ENCODE results near the gene CEP128.
"Not testable (repeated sequence)": the region's sequence is repeated elsewhere in the genome, so short reads cannot be mapped to it uniquely, and the experiment has no call there.

The CEP128 gene

GRCh38 chr14:80953211-80953610 is 11.7 kb upstream of the CEP128 start:
- DNase-seq (ENCODE audit: low spot score): not testable (repeated sequence)

- no peak for DNase-seq (ENCODE audit: low spot score)
These were observed 10.0 kb upstream of the CEP128 start for GRCh38 chr14:80951491-80951890.

DNA sequence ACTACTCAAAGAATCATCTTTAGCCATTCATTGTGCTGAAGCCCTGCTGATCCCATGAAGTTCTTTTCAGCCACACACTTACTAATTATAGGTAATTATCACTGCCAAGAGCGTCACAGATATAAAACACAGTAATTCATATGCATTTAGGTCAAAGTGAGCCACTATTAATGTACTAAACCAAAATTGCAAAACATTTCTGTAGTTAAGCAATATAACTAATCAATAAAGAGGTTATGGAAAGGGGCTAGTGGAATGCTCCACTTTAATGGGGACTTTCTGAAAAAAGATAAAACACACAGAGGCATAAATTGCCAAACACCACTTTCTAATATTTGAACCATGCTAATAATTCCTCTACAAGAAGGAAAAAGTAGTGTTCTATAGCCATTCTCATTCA is 6.8 kb upstream of the CEP128 start:
- DNase-seq (ENCODE audit: low spot score): no peak

DNA sequence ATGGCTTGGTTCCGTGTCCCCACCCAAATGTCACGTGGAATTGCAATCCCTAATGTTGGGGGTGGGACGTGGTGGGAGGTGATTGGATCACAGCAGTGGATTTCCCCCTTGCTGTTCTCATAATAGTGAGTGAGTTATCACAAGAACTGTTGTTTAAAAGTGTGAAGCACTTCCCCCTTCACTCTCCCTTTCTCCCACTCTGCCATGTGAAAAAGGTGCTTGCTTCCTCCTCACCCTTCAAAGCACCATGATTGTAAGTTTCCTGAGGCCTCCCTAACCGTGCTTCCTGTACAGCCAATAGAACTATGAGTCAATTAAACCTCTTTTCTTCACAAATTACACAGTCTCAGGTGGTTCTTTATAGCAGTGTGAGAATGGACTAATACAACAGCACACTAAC is 5.3 kb upstream of the CEP128 start:
- DNase-seq (ENCODE audit: low spot score): no peak

DNA sequence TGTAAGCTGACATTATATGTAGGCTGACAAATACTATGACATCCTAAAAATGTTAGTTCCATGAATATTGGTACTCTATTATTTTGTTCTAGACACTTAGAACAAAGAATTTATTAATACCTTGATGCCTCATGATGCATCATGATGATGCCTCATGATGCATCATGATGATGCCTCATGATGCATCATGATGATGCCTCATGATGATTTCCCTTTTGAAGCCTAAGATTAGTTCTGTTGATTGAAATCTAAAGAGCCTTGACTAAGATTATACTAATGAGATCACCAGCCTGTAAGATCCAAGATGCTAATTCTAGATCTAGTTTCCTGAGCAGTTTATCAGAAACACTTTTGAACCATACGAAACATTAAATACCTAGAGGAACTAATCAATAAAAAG is 4.6 kb upstream of the CEP128 start:
- no peak for DNase-seq (ENCODE audit: low spot score)

GRCh38 chr14:80944861-80945617 is 3.5 kb upstream of the CEP128 start:
- no peak for DNase-seq (ENCODE audit: low spot score)

GRCh38 chr14:80942191-80942600 is 658 bp upstream of the CEP128 start:
- no peak for DNase-seq (ENCODE audit: low spot score)

DNA sequence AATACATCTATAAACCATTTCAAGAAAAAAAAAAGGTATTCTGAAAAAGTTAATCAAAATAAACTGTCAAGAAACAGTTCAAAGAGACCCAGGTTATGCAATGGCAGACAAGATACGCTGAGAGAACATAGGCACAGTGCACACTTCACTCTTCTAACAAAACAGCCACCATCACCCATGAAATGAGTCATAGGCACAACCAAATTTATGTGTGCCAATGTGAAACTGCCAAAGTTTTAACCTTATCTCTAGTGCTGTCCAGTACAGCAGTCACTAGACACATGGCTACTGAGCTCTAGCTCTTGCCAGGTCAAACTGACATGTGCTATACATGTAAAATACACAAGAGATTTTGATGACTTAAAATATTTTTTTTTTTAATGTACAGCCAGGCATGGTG is 1.4 kb downstream of the CEP128 start:
- no peak for DNase-seq (ENCODE audit: low spot score)

DNA sequence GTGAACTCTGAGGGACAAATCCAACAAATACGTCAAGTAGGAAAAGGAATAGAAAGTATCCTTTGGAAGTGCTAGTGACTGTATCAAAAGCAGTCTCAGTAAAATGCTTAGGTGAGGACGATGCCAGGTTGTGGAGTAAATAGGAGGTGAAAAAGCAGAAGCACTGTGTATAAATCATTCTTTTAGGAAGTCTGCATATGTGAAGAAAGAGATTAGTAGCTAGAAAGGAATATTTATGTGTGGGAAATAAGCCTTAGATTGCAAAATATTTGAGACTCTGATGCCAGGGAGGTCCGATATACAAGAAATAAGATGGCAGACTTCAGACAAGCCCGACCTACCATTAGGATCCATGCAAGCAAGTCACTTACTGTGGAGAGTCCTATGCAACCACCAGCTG is 7.9 kb downstream of the CEP128 start:
- no peak for DNase-seq (ENCODE audit: low spot score)

DNA sequence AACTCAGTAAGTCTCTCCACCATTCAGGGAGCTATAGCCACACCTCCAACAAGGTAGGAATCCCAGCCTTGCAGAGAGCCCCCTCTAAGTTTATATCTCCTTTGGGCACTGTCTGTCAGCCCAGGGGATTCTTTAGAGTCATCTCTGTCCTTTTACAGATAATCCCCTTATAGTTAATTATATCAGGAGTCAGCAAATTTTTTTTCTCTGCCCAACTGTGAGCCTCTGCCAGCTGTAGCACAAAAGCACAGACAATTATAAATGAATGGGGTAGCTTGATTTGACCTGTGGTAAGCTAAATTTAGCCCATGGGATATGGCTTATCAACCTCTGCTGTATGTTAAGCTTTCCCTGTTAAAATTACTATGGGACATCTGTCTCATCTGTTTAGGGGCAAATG is 8.3 kb downstream of the CEP128 start:
- DNase-seq (ENCODE audit: low spot score): no peak

DNA sequence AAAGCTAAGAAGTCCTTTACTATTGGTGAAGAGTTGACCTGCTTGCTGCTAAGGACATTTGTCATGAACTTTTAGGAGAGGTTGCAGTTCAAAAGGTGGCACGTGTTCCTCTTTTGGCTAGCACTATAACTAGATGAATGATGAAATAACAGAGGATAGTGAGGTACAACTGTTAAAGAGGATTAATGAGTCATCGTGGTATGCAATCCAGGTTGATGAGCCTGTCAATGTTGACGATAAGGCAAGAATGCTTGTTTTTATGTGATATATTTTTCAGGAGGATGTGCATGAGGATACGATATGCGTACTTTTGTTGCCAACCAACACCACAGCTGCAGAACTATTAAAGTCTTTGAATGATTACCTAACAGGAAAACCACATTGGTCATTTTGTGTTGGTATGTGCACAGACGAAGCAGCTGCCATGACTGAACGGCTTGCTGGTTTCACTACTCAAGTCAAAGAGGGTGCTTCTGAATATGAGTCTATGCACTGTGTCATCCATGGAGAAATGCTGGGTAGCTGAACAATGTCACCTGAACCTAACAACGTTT is 10.6 kb downstream of the CEP128 start:
- no peak for DNase-seq (ENCODE audit: low spot score)

- no peak for DNase-seq (ENCODE audit: low spot score)
These were observed 11.4 kb downstream of the CEP128 start for GRCh38 chr14:80930095-80930494.

DNA sequence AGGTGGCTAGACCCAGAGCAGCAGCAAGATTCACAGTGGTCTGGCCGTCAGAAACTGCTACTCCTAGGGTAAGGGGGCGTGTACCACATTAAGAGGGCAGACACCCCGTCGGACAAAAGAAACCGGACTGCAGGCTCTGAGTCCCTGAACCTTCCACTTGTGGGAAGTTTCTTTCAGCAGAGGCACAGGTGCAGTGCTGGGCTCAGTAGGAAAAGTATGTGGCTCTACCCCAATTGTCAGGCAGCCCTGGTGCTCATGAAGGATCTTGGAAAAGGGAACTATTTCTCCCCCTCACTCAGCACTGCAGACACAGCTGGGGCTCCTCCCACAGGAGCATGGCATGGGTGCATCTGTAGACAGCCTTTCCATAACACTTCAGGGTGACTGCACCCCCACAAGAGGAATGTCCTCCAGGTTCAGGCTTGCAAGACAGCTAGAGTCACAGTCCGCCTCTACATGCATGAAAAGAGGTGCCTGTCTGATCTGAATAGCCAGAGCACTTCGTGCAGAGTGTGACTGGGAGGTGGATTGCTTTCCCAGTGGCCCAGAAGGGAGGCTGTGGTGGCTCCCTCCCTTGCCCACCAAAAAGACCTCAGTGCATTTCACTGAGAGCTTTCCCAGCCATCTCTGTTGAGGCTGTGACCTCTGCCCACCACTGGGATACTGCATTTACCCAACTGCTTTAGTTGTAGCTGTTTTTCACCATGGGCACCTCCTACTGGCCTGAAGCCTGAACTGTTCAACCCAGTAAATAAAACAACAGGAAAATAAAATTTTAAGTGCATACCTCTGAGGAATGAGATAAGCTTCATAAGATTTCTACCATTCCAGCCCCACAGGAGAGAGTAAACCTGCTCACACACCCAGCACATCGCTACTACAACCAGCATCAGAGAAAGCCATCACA is 14.2 kb downstream of the CEP128 start:
- peak; percentile 12 for DNase-seq (ENCODE audit: low spot score)

DNA sequence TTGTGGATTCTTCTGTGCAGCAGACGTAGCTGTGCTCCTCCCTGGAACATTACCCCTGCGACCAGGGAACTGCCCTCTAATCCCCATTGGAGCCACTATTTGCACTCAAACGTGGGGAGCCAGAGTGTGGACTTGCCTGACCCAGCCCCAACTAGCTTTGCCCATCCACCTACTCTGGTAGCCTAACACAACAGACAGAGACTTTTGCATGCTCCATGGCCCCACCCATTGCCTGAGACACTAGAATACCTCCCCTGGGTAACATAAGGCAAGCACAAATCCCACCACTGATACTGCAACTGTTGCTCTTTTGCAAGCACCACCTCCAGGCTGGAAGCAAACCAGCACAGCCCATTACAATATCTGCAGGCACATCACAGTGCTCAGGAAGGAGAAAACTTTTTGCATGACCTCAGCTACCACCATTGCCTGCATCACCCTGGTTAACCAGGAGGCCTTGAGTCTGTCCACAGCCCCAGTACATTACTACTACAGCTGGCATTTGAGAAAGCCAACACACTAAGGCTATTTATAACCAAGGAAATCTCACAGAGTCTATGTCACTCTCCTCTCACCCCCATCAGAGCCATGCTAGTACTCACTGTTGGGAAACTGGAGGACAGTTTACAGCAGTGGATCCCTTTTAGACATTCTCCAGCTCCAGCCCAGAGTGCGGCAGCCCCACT is 15.0 kb downstream of the CEP128 start:
- no peak for DNase-seq (ENCODE audit: low spot score)

- DNase-seq (ENCODE audit: low spot score): no peak
These were observed 17.0 kb downstream of the CEP128 start for GRCh38 chr14:80924365-80925103.

- DNase-seq (ENCODE audit: low spot score): no peak
These were observed 18.2 kb downstream of the CEP128 start for GRCh38 chr14:80923368-80923767.

- no peak for DNase-seq (ENCODE audit: low spot score)
These were observed 21.9 kb downstream of the CEP128 start for GRCh38 chr14:80919622-80920021.

DNA sequence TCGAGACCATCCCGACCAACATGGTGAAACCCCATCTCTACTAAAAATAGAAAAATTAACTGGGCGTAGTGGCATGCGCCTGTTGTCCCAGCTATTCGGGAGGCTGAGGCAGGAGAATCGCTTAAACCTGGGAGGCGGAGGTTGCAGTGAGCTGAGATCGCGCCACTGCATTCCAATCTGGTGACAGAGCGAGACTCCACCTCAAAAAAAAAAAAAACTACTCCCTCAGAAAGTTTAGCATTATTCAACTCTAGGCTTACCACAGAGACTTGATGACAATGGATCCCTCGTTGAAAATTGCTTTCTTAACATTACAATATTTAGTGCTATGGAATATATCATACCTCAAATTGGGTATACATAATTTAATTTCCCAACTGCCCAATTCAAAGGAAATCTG is 29.5 kb downstream of the CEP128 start:
- DNase-seq (ENCODE audit: low spot score): not testable (repeated sequence)

GRCh38 chr14:80906946-80907345 is 34.6 kb downstream of the CEP128 start:
- no peak for DNase-seq (ENCODE audit: low spot score)

- no peak for DNase-seq (ENCODE audit: low spot score)
These were observed 35.2 kb downstream of the CEP128 start for GRCh38 chr14:80906336-80906735.

- no peak for DNase-seq (ENCODE audit: low spot score)
These were observed 38.9 kb downstream of the CEP128 start for GRCh38 chr14:80902608-80903007.

- DNase-seq (ENCODE audit: low spot score): no peak
These were observed 39.7 kb downstream of the CEP128 start for GRCh38 chr14:80901822-80902221.

Measured in iPS-NIHi11 (cell line).